Activated naive CD4-positive, alpha-beta T cell treated with anti-CD3 and anti-CD28 coated beads for 36 hours (primary cell): ENCODE data around the gene ZNF845. TPM values are rescaled to one million over a fixed set of nuclear protein-coding genes. Genes with fewer than 3 reads are reported as not detected.
"Not testable (repeated sequence)": the region's sequence is repeated elsewhere in the genome, so short reads cannot be mapped to it uniquely, and the experiment has no call there.

Source experiments
- CTCF ChIA-PET: fragments of 350-600 bp; sonication (Branson Sonifier 250); formaldehyde crosslinking; loops from one replicate; lab custom pipeline; 2021; ENCODE audit warnings: antibody characterized with exemption; lab: Charles Lee
- DNase-seq: peaks from one replicate; pipeline ENCODE4 v3.0.0-alpha.2; 2020
- H3K27ac Mint-ChIP-seq: one replicate; pipeline ENCODE4 v1.8.0; 2021; ENCODE audit warnings: mild to moderate bottlenecking, mixed read lengths
- H3K27me3 Mint-ChIP-seq: one replicate; pipeline ENCODE4 v1.8.0; 2021; ENCODE audit warnings: low read depth, mixed read lengths
- H3K36me3 Mint-ChIP-seq: one replicate; pipeline ENCODE4 v1.8.0; 2021; ENCODE audit warnings: low read depth, mixed read lengths
- H3K4me1 Mint-ChIP-seq: one replicate; pipeline ENCODE4 v1.8.0; 2021; ENCODE audit warnings: low read depth, mixed read lengths
- H3K4me3 Mint-ChIP-seq: one replicate; pipeline ENCODE4 v1.8.0; 2021; ENCODE audit warnings: mild to moderate bottlenecking, moderate library complexity, mixed read lengths
- H3K9me3 Mint-ChIP-seq: one replicate; pipeline ENCODE4 v1.8.0; 2021; ENCODE audit warnings: mixed read lengths
- intact Hi-C: fragments of 100-400 bp; cut with micrococcal nuclease; formaldehyde crosslinking; loops from one replicate; pipeline ENCODE4 v1.15.1; 2023
- total RNA-seq, 2 experiments: library from RNA; stranded (reverse); gene quantifications; one replicate each; pipeline ENCODE4 v1.2.3, GENCODE V29; 2021

ZNF845 gene
- total RNA-seq, 2 experiments from 2014 or later = 4.3 to 4.5 TPM

- Mint-ChIP-seq H3K9me3 (peaks cover 53% of the 10 kb centered on the region), H3K4me3 (no peak overlapping the region), H3K4me1 (peaks cover 3% of the 10 kb centered on the region), H3K27ac (no peak overlapping the region), H3K27me3 (no peaks in the 10 kb centered on the region), H3K36me3 (peaks cover 41% of the 10 kb centered on the region)
- intact Hi-C loops = no loop called here
- DNase-seq = no peak
- CTCF ChIA-PET = no interaction called here
Observed at GRCh38 chr19:53389571-53389970, 56.0 kb downstream of the ZNF845 start.

DNA sequence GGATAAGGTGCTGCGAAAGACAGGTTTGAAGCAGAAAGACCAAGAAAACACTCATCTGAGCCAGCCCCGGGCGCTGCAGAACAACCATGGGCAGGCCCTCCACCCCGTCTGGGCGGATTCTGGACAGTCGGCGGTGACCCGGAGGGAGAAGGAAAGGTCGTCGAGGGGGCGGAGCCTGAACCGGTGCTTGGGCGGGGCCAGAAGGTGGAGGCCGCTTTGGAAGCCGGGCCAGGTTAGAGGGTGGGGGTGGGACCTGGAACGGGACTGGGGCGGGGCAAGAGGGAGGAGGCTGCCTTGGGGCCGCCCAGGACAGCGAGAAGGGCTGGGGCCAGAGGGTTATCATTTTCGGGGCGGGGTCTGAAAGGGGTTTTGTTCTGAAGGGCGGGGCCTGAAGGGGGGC, 56.4 kb downstream of the ZNF845 start:
- Mint-ChIP-seq H3K27me3 (no peaks in the 10 kb centered on the region), H3K4me1 (peaks cover 6% of the 10 kb centered on the region), H3K36me3 (peaks cover 37% of the 10 kb centered on the region), H3K9me3 (peaks cover 49% of the 10 kb centered on the region), H3K4me3 (no peak overlapping the region), H3K27ac (no peak overlapping the region)
- CTCF ChIA-PET = no interaction called here
- DNase-seq = no peak
- intact Hi-C loops = loop anchor here (10.0 kb wide), 1 partner anchor 195 kb away; the partner anchor contains the start of gene ZNF665

GRCh38 chr19:53394522-53394973, 61.0 kb downstream of the ZNF845 start:
- CTCF ChIA-PET = no interaction called here
- Mint-ChIP-seq H3K4me3 (peak overlapping the region; percentile 88), H3K4me1 (peaks cover 27% of the 10 kb centered on the region), H3K27me3 (no peaks in the 10 kb centered on the region), H3K27ac (peak overlapping the region; percentile 90), H3K36me3 (peaks cover 26% of the 10 kb centered on the region), H3K9me3 (peaks cover 18% of the 10 kb centered on the region)
- no peak for DNase-seq
- intact Hi-C loops = loop anchor here (10.0 kb wide), 1 partner anchor 200 kb away; the partner anchor contains the start of gene ZNF665

- intact Hi-C loops = loop anchor here (1.0 to 10.0 kb wide), 4 partner anchors 30 to 453 kb away; partner anchors contain the start of genes ZNF525, ZNF665 and ZNF813
- H3K4me1 Mint-ChIP-seq = peaks cover 27% of the 10 kb centered on the region
- peaks cover 13% of the 10 kb centered on the region for H3K9me3 Mint-ChIP-seq
- H3K36me3 Mint-ChIP-seq = peaks cover 27% of the 10 kb centered on the region
- CTCF ChIA-PET = no interaction called here
- no peaks in the 10 kb centered on the region for H3K27me3 Mint-ChIP-seq
- peak within 1 kb of the TSS; percentile 88 for H3K4me3 Mint-ChIP-seq
- DNase-seq = peak; percentile 97
- H3K27ac Mint-ChIP-seq = peak within 1 kb of the TSS; percentile 90
Observed at GRCh38 chr19:53394974-53395839, 61.7 kb downstream of the ZNF845 start, which contains the start of gene ZNF765. TSS of gene ZNF765 (plus strand) at chr19:53395149. CDS start at chr19:53398016, 2,867 bp downstream.

DNA sequence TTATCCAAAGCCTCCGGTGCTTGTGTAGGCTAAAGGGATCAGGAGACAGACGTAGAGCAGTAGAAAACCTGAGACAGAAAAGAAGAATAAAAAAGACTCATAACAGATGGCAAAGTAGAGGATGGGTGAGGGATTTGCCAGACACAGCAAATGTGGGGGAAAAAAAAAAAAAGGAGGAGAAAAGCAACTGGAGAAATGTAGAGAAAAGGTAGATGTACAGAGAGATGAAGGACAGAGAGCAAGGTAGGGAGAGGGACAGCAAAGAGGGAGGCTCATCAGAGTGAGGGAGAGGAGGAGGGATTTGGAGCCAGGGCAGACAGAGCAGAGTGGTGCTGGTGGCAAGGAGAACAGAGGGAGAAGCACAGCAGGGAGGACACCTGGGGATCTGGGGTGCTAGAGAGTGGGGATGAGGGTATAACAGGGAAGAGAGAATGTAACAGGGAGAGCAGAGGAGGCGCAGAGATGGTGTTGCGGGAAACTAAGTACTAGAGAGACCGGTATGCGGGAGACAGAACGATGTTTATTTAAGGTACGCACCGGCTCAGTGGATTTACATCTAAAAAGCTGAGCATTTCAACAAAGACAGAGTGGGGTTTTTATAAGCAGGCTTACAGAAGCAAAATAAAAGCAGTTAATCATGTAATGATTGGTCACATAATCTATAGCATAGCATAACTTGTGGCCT, 62.4 kb downstream of the ZNF845 start:
- intact Hi-C loops = loop anchor here (1.0 to 10.0 kb wide), 4 partner anchors 31 to 454 kb away; partner anchors contain the start of genes ZNF525, ZNF665 and ZNF813
- H3K9me3 Mint-ChIP-seq, DNase-seq, CTCF ChIA-PET, H3K27me3 Mint-ChIP-seq: not testable (repeated sequence)
- peaks cover 27% of the 10 kb centered on the region for H3K4me1 Mint-ChIP-seq
- H3K4me3 Mint-ChIP-seq = peak overlapping the region; percentile 88
- H3K27ac Mint-ChIP-seq = peak overlapping the region; percentile 90
- H3K36me3 Mint-ChIP-seq = peaks cover 30% of the 10 kb centered on the region

DNA sequence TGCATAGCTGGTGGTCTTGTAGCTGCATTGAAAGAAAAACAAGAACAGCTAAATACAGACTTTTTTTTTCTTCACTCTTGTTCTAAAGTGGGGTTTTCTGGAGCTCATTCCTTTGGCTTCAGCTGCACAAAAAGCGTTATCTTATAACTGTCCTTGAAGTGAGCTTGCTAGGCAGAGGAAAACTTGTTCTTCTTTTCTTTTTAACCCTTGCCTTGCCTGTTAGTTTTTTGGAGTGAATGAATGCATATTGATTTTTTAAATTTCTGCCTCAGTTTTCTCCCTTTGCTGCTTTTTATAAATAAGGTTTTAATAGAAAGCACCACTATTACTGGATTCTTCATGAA, 62.9 kb downstream of the ZNF845 start:
- intact Hi-C loops = loop anchor here (5.0 to 10.0 kb wide), 2 partner anchors 71 to 202 kb away; partner anchors contain the start of genes ZNF665 and ZNF813
- Mint-ChIP-seq H3K27me3 (no peaks in the 10 kb centered on the region), H3K4me3 (peak overlapping the region; percentile 88), H3K9me3 (peaks cover 9% of the 10 kb centered on the region), H3K27ac (no peak overlapping the region), H3K4me1 (peaks cover 27% of the 10 kb centered on the region), H3K36me3 (peaks cover 34% of the 10 kb centered on the region)
- CTCF ChIA-PET = no interaction called here
- no peak for DNase-seq

- H3K27ac Mint-ChIP-seq, H3K27me3 Mint-ChIP-seq, CTCF ChIA-PET, DNase-seq, H3K4me3 Mint-ChIP-seq: not testable (repeated sequence)
- Mint-ChIP-seq H3K4me1 (peaks cover 27% of the 10 kb centered on the region), H3K36me3 (peaks cover 48% of the 10 kb centered on the region), H3K9me3 (peaks cover 12% of the 10 kb centered on the region)
- intact Hi-C loops = loop anchor here (5.0 to 10.0 kb wide), 2 partner anchors 69 to 203 kb away; partner anchors contain the start of genes ZNF665 and ZNF813
Observed at GRCh38 chr19:53397918-53398317, 64.4 kb downstream of the ZNF845 start.

Other genes starting within 250 kb of the ZNF845 start
- 10 to 100 TPM; 23.5 to 25.2 TPM for gene ZNF160, start 230.3 kb upstream of the ZNF845 start, total RNA-seq
- 1 to 10 TPM in 1 of 2 experiments, under 1 TPM in 1; 0.74 to 1.0 TPM for gene ZNF415, start 200.8 kb upstream of the ZNF845 start, total RNA-seq
- 1 to 10 TPM; 3.7 TPM for gene ZNF347, start 174.7 kb upstream of the ZNF845 start, total RNA-seq
- gene ZNF665, start 140.4 kb upstream of the ZNF845 start, total RNA-seq = 1 to 10 TPM; 4.3 to 5.5 TPM
- gene ZNF677, start 78.9 kb upstream of the ZNF845 start, total RNA-seq = 1 to 10 TPM; 4.0 to 5.4 TPM
- not detected for gene VN1R2, start 75.5 kb upstream of the ZNF845 start, total RNA-seq
- not detected for gene VN1R4, start 66.0 kb upstream of the ZNF845 start, total RNA-seq
- 10 to 100 TPM; 16.2 to 17.4 TPM for gene ZNF525, start 32.0 kb downstream of the ZNF845 start, total RNA-seq
- gene ZNF765, start 61.4 kb downstream of the ZNF845 start, total RNA-seq = 1 to 10 TPM; 7.9 to 8.0 TPM
- 10 to 100 TPM in 1 of 2 experiments, 1 to 10 TPM in 1; 8.7 to 10.0 TPM for gene ZNF761, start 98.2 kb downstream of the ZNF845 start, total RNA-seq
- 1 to 10 TPM; 4.5 to 5.6 TPM for gene ZNF813, start 134.0 kb downstream of the ZNF845 start, total RNA-seq
- gene ZNF331, start 204.4 kb downstream of the ZNF845 start, total RNA-seq = 10 to 100 TPM; 35.5 to 36.9 TPM